IPS-18a (cell line): ENCODE results near the gene NPC1L1.

Experiments used
- H3K27ac ChIP-seq: one replicate; pipeline ENCODE4 v1.5.1; 2013; ENCODE audit warnings: low read length
- H3K27me3 ChIP-seq: one replicate; pipeline ENCODE4 v1.6.1; 2013; ENCODE audit warnings: mild to moderate bottlenecking, low read length; ENCODE audit not compliant: control insufficient read depth, insufficient read depth
- H3K36me3 ChIP-seq: one replicate; pipeline ENCODE4 v1.6.1; 2013; ENCODE audit warnings: low read depth, low read length; ENCODE audit not compliant: control insufficient read depth
- H3K4me1 ChIP-seq: one replicate; pipeline ENCODE4 v1.6.1; 2013; ENCODE audit warnings: low read depth, low read length; ENCODE audit not compliant: control insufficient read depth
- H3K4me3 ChIP-seq: one replicate; pipeline ENCODE4 v1.5.1; 2013; ENCODE audit warnings: low read length
- H3K9ac ChIP-seq: one replicate; pipeline ENCODE4 v1.6.1; 2013; ENCODE audit warnings: mild to moderate bottlenecking, low read length, moderate library complexity
- H3K9me3 ChIP-seq: one replicate; pipeline ENCODE4 v1.6.1; 2013; ENCODE audit warnings: low read depth, low read length; ENCODE audit not compliant: control insufficient read depth

NPC1L1 gene

GRCh38 chr7:44541876-44542610, 913 bp upstream of the NPC1L1 start:
- Histone ChIP-seq H3K9ac (no peak overlapping the region), H3K27me3 (no peaks in the 10 kb centered on the region), H3K4me1 (no peaks in the 10 kb centered on the region), H3K9me3 (no peaks in the 10 kb centered on the region), H3K27ac (no peak overlapping the region), H3K4me3 (no peak overlapping the region), H3K36me3 (no peaks in the 10 kb centered on the region)

- Histone ChIP-seq H3K27ac (no peak overlapping the region), H3K4me1 (no peaks in the 10 kb centered on the region), H3K4me3 (no peak overlapping the region), H3K9me3 (no peaks in the 10 kb centered on the region), H3K9ac (no peak overlapping the region), H3K36me3 (no peaks in the 10 kb centered on the region), H3K27me3 (no peaks in the 10 kb centered on the region)
Observed at GRCh38 chr7:44540592-44541027, 520 bp downstream of the NPC1L1 start.

DNA sequence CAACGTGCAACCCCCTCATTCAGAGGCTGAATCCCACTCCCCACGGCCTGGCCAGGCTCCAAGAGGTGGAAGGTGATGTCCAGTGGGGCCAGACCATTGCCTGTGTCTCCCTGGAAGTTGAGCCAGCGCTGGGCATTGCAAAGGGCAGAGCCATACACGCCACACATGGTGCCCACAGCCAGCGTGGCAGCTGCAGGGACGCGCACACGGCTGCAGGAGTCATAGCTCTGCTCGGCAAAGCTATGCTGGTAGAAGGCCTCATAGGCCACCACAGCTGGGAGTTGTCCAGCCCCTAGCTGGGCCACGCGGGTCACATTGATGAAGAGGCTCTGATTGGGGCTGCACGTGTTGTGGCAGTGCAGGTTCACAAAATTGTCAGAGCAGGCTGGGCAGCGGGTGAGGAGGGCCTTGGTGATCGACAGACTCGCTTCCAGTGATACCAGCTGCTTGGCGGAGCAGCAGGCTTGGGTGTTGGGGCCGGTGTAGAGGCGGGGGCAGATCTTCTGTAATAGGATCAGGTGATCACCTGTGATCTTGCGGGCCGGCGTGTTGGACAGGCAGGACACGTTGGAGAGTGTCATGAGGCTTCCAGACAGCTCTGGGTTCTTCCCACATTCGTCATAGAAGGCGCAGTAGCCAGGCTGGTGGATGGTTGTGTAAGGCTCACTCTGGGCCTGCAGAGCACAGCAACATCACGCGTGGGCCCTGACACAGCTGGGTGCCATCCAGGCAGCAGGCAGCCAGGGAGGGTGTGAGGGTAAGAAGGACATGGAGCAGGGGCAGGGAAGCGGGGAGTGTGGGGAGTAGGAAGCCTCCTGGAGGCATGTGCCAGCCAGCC, 1.2 kb downstream of the NPC1L1 start:
- no peaks in the 10 kb centered on the region for H3K36me3 ChIP-seq
- no peak overlapping the region for H3K27ac ChIP-seq
- no peaks in the 10 kb centered on the region for H3K27me3 ChIP-seq
- no peak overlapping the region for H3K9ac ChIP-seq
- no peaks in the 10 kb centered on the region for H3K9me3 ChIP-seq
- no peak overlapping the region for H3K4me3 ChIP-seq
- no peaks in the 10 kb centered on the region for H3K4me1 ChIP-seq

GRCh38 chr7:44538798-44539668, 2.1 kb downstream of the NPC1L1 start:
- Histone ChIP-seq H3K9ac (no peak overlapping the region), H3K27ac (no peak overlapping the region), H3K27me3 (no peaks in the 10 kb centered on the region), H3K4me1 (no peaks in the 10 kb centered on the region), H3K4me3 (no peak overlapping the region), H3K36me3 (no peaks in the 10 kb centered on the region), H3K9me3 (no peaks in the 10 kb centered on the region)

GRCh38 chr7:44538093-44538797, 2.9 kb downstream of the NPC1L1 start:
- no peaks in the 10 kb centered on the region for H3K9me3 ChIP-seq

DNA sequence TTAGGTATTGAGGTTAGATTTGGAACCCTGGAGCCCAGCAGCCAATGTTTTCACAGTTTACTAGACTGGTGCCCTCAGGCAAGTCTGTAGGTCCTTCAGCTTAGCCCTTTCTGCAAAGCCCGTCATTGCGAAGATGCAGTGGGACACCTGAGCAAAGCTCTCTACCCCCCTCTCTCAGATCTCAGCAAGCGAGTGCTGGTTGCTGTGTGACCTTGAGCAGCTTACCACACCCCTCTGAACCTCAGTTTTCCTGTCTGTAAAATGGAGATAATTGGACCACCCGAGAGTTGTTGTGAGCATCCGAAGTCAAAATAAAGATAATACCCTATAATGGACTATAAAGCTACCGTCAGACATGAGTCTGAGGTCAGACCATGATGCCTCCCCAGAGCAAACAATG, 3.7 kb downstream of the NPC1L1 start:
- no peaks in the 10 kb centered on the region for H3K27me3 ChIP-seq
- H3K9me3 ChIP-seq, result no peaks in the 10 kb centered on the region
- H3K9ac ChIP-seq, result no peak overlapping the region
- no peaks in the 10 kb centered on the region for H3K4me1 ChIP-seq
- no peaks in the 10 kb centered on the region for H3K36me3 ChIP-seq
- no peak overlapping the region for H3K27ac ChIP-seq
- H3K4me3 ChIP-seq, result no peak overlapping the region

More at GRCh38 chr7:44538093-44538797, 2.9 kb downstream of the NPC1L1 start:
- H3K36me3 ChIP-seq, result no peaks in the 10 kb centered on the region
- no peaks in the 10 kb centered on the region for H3K4me1 ChIP-seq
- no peaks in the 10 kb centered on the region for H3K27me3 ChIP-seq
- H3K4me3 ChIP-seq, result no peak overlapping the region
- H3K27ac ChIP-seq, result no peak overlapping the region
- no peak overlapping the region for H3K9ac ChIP-seq

- H3K9me3 ChIP-seq, result no peaks in the 10 kb centered on the region
- no peaks in the 10 kb centered on the region for H3K36me3 ChIP-seq
- no peaks in the 10 kb centered on the region for H3K27me3 ChIP-seq
- no peak overlapping the region for H3K27ac ChIP-seq
- no peaks in the 10 kb centered on the region for H3K4me1 ChIP-seq
- H3K4me3 ChIP-seq, result no peak overlapping the region
- no peak overlapping the region for H3K9ac ChIP-seq
Observed at GRCh38 chr7:44536090-44536489, 5.0 kb downstream of the NPC1L1 start.

- Histone ChIP-seq H3K27ac (no peak overlapping the region), H3K4me1 (no peaks in the 10 kb centered on the region), H3K9ac (no peak overlapping the region), H3K27me3 (no peaks in the 10 kb centered on the region), H3K4me3 (no peak overlapping the region), H3K9me3 (no peaks in the 10 kb centered on the region), H3K36me3 (no peaks in the 10 kb centered on the region)
Observed at GRCh38 chr7:44535348-44536064, 5.6 kb downstream of the NPC1L1 start.

DNA sequence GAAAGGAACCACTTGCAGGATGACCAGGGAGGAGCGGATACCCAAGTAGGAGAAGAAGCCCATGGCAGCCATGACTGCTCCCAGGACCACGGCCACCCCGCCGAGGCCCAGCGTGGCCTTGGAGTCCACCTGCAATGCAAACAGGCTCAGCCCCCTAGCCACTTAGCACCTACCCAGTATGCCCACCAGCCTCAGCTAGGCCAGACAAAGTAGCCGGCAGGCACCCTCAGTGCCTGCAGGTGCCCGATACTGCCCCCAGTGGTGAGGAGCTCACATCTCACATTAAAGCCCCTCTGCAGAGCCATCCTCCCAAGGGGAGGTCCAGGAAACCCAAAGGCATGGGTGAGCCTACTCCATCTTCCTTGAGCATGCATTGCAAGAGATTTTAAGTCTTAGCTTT, 6.6 kb downstream of the NPC1L1 start:
- Histone ChIP-seq H3K9ac (no peak overlapping the region), H3K4me1 (no peaks in the 10 kb centered on the region), H3K36me3 (no peaks in the 10 kb centered on the region), H3K4me3 (no peak overlapping the region), H3K27ac (no peak overlapping the region), H3K9me3 (no peaks in the 10 kb centered on the region), H3K27me3 (no peaks in the 10 kb centered on the region)

DNA sequence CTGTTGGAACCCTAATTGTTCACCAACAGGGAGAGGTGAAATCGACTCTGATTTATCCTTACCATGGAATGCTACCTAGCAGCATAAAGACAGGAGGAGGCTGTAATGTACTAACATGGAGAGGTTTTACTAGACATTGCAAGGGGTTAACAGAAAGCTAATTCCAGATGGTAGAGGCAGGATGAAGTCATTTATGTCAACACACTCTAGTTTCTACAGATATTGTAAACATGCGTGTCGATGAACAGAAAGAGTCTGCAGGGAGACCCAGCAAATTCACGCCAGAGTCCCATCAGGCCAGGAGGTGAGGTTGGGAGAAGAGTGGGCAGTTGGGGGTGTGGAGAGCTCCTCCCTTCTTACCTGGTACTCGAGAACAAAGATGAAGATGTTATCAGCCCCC, 7.0 kb downstream of the NPC1L1 start:
- no peaks in the 10 kb centered on the region for H3K9me3 ChIP-seq
- H3K4me1 ChIP-seq, result no peaks in the 10 kb centered on the region
- H3K27ac ChIP-seq, result no peak overlapping the region
- no peaks in the 10 kb centered on the region for H3K27me3 ChIP-seq
- no peaks in the 10 kb centered on the region for H3K36me3 ChIP-seq
- H3K4me3 ChIP-seq, result no peak overlapping the region
- no peak overlapping the region for H3K9ac ChIP-seq
